NCI-H345 treated with DMSO at 0.1 percent for 48 hours (cell line): ENCODE measurements around the gene RAD51B.
A peak's percentile ranks its signal among the peaks of the same experiment; 100 is the strongest.

ENCODE experiments used
- DNase-seq: peaks from one replicate; lab custom pipeline; 2025; ENCODE audit not compliant: unreplicated experiment; lab: John Stamatoyannopoulos, UW

The RAD51B gene

DNA sequence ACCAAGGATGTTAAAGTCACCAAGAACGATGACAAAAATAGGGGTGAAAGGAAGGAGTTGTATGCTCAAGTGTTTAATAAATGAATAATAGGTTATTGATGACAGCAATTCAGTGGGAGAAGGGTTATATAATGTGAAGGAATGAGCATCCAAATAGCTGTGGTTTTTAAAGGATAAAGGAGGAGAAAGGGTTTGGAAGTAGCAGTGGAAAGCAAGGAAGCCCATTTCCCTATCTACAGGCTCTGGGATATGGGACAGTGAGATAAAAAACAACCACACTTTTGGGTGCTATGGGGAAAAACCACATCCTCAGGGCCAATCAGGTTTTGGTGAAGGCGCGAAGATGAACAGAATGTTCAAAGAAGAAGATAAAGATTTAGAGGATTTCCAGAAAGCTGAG, 714.7 kb downstream of the RAD51B start:
- no peak for DNase-seq

DNA sequence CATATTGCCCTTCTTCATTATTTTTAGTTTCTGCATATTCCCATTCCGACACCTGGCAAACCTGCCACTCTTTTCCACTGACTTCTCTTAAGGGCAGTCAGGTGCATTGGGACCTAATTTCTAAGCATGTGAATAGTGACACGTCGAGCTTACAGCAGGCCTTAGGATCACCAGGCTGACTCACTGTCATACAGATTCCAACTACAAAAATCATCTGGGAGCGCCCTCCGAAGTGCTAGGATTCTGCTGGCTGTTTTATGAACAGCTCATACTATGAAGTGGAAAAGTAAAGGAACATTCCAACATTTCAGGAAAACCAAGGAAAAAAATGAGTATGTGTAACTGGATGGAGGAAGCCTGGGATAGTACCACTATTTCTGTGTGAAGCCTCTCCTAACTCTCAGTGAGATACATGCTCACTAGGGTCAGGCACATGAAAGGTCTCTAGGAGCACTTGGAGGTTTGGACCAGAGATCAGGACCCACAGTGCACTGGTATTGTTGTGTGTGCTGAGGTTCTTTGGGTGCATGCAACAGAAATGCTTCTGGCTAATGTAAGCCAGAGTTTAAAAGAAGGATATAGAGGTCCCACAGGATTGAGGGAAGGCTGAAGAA, 715.9 kb downstream of the RAD51B start:
- DNase-seq = no peak

DNA sequence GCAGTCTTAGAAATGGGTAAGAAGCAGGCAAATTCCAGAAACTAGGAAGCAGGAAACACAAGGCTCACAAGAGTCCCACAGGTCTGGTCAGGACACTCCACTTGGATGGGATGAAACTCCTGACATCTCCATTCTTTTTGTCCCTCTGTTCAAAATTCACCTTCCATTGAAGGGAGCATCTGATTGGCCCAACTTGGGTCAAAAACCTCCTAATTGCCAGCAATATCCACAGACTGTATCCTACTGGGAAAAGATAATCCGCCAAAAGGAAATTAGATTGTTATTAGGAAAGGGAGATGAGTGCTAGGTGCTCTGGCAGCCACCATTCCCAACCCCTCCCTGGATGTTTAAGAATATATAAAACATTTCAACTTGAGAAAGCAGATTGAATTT, 716.4 kb downstream of the RAD51B start:
- no peak for DNase-seq

DNA sequence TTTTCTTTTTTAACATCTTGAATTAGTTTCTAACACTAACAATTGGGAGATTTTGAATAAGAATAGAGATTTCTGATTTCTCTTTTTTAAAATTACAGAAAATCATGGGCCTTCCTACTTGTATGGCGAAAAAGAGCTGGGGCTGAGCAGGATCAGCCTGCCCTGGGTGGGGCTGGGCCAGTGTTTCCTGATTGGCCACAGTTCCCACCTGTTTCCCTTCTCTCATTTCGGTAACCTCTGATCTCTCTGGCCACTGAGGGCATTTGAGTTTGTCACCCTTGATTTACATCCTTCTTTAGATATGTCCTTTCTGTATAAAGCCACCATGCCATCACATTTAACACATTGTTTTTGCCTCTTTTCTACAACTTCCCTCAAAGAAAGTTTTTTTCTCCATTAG, 719.1 kb downstream of the RAD51B start:
- DNase-seq = no peak

DNA sequence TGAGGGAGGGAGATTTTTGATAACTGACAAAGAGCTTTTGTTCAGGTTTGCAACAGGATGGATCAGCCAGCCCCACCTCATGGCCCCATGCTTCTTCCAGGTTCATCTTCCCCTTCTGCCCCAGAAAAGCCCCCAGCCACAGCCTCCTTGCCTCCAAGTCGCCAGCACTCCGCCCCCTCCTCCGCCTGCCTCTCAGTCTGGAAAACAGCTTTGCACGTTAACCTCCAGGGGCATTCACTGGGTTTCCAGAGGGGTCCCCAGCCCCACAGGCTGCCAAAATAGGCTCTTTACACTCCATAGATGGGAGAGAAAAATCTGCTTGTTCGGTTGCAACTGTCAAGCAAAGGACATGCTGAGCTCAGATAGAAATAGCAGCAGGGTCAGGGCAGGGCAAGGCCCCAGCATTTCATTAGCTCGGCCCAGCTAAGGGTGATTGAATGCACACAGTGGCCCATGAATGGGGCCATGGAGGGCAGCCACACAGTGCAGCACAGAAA, 719.7 kb downstream of the RAD51B start:
- DNase-seq = no peak

DNA sequence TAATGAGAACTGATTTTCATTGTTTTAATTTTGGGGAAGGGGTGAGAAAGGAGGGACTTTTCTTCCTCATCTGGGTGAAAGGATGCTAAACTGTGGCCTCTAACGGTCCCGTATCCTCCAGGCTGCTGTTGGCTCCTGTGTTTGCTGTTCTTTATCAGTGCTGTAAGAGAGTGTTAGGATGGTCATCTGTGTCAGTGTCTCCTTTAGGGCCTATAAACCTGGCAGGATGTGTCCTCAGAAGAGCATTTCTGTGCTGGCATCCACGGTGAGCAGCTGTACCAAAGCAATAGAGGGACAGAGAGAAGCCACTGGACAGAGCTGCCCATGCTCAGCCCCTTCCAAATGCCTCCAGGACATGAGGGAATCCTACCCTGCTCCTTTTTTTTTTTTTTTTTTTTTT, 720.2 kb downstream of the RAD51B start:
- no peak for DNase-seq

DNA sequence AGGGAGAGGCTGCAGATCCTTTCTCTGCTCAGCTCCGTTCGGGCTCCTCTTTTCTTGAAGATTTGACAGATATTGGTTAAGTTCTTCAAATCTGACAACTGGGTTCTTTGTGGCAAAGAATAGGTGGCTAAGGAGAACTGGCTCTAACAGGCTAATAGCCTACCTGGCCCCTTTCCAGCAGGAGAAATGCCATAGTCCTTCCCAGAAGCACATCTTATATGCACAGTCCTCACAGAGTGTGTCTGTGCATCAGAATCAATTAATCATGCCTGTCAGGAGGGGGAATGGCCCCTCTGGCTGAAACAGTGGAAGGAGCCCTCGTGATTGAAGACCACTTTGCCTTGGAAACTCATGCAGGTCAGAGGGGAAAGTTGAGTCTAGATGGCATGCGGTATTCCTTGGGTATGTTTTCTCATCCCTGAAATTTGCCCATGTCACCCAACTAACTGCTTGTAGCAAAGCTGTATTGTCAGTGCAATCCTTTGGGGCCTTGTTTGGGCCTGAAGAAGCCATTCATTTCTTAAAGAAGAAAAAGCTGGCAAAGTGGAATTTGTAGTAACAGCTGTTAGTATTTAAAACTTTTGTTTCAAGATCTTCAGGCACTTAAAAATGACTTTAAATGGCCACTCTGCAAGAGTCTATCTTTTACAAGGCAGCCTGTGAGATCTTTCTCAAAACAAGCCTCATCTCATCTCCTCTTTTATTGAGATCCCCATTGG, 721.8 kb downstream of the RAD51B start:
- DNase-seq = no peak

DNA sequence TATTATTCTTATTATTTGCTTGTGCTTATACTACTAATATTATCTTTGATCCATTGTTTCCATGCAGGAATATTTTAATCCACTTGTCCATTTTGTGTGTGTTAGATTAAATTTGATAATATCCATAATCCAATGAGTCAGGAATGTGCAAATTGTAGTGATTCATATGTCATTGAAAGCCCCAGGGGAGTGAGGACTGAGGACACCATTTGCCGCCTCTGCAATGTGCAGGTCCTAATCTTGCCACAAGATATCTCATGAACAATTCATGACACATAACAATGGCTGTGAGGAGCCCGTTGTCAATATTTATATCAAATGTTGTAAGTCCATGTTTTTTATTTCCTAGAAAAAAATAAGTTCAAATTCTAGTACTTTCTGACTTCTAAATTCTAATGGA, 722.8 kb downstream of the RAD51B start:
- DNase-seq = no peak

DNA sequence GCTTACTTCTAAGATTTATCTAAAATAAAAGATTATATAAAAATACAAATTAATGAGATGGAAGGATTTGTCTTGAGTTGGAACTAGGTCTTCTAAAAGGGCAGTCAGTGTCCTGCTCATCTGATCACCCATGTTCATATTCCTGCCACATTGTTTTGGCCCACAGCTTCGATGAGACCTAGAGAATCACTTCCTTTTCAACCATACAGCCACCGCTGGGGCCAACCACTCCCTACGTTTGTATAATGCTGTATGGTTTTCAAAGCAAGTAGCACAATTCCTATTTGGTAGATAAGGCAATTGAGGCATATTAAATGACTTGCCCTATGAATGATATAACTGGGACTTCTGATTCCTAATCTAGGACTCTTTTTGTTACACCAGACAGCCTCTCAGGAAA, 723.9 kb downstream of the RAD51B start:
- DNase-seq = no peak

DNA sequence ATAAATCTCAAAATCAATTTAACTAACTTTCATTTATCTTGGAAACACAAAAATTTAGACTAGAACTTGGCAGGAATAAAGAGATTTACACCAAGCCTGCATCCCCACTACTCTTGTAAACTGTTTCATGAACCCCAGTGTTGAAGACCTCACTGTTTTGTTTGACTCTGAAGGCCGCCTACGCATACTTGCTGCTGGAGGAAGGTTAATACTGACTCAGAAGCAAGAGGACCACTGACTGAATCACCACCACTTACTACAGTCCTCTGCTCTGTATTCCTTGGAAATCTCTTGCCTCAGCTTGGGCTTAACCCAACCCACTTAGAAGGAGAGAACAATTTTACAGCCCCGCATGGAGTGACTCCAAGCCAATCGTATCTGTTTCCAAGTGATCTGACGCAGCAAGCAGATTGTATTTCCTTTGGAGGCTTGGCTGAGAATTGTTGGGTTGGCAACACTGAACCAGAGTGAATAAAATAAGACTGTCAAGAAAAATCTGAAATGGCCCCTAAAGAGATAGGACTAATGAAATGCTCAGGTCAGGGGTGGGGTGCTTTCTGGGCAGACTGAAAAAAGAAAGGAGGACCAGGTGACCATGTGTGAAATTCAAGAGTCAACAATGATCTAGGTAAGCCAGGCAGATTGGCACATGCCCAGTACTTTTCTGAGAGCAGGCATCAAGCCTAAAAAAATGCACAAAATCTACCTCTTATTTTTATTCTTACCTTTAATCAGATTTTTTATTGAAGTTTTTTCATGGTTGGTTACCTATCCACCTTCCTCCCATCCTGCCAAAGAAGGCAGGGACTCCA, 724.7 kb downstream of the RAD51B start:
- no peak for DNase-seq

DNA sequence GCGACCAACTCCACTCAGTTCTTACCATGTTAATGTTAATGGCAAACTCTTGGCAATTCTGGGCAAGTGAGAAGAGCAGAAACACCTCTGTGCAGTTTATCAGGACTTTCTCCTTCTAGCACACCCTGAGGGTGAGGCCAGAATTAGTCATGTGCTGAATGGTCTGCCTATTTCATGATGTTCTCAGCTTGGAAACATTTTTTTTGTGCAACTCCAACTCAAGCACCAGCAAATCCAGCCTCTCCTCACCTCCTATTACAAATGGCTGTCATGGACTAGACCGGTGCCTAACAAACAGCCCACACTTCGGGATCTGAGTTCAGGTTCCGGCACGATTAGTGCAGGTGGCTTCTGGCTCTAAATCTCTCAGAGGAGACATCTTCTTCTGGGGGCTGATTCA, 727.3 kb downstream of the RAD51B start:
- no peak for DNase-seq

DNA sequence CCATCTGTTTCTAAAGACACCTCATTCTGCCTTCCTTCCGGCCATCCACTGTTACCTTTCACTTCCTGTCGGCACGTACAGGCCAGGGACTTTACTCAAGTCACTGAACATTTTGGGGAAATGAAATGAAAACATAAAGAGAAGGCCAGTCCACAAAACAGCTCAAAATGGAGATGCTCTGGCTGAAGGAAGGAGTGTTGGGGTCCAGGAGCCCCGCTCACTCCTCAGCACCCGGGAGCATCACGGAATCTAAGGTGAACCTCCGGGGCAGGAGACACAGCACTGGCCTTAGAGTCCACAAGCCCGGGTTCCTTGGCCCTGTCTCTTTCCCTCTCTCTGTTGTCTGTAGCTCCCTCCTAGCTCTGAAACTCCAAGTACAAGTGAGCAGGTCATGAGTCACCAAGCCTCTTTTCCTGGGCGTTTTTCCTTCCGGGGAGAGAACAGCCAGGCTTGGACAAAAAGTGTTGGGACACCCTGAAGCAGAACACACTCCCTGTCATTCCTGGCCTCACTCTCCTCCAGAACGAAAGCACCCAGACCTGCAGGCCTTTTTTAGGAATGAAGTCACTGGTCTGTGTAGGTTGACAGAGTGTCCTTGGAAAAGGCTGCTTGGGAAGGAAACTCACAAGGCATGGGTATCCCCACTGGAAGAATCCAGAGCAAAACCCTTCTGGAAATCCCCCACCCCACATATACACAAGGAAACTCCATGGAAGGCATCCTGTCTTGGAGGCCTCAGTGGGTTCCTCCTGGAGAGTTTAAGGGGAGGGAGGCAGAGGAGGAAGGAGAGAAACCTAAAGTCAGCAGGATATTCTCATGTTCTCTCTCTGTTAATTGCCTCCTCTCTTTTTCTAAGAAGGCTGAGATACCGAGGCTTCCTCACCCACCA, 728.0 kb downstream of the RAD51B start:
- no peak for DNase-seq

DNA sequence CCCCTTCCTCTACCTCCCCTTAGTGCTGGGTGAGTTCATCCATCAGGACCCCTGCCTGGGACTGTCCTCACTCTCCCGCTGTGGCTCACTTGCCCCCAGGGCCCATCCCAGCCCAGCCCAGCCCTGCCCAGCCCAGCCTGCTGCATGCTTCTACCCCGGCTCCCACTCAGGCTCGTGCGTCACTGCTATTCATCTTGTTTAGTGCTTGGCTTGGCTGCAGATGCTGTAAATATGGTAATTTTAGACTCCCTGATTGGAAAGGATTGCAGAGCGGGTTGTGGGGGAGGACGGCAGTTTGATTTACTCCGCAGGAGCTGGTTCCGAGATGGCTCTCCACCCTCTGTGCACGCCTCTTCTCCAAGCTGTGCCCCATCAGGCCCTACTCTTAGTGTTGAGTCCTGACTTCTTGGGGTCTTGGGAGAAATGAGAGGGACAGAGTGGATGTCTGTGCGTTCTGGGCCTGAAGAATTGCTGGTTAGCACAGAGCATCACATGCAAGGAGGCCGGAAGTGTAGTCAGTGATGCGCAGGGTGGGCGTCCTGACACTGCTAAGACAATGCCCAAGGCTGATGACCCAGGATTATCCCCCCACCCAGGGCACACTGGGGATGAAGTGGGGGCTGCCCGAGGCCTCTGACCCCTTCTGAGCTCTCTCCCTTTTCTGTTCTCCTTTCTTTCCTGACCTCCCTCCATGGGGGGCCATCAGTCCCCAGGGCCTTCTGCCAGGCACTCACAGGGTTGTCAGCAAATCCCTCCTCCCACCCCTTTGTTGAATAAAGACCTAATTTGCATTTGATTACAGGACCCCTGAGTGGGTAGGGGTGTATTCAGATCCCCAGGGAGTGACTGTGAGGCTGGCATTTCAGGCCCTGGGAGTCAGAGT, 728.9 kb downstream of the RAD51B start:
- peak; percentile 26 for DNase-seq

DNA sequence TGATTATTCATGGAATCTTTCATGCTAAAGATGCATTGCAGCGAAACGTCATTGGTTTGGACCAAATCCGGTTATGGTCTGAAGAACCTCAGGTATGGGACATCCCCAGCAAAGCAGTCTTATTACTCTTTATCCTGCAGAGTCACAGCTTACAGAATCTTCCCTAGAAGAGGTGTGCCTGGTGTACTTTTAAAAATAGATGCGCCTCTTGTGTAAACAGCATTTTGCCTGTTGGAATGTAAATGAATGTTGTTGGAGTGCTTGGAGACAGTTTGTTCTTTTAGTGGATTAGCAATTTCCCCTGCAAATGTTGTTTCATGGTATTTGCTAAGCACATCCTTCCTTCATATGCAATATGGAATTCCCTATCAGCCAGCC, 730.7 kb downstream of the RAD51B start:
- DNase-seq = no peak

DNA sequence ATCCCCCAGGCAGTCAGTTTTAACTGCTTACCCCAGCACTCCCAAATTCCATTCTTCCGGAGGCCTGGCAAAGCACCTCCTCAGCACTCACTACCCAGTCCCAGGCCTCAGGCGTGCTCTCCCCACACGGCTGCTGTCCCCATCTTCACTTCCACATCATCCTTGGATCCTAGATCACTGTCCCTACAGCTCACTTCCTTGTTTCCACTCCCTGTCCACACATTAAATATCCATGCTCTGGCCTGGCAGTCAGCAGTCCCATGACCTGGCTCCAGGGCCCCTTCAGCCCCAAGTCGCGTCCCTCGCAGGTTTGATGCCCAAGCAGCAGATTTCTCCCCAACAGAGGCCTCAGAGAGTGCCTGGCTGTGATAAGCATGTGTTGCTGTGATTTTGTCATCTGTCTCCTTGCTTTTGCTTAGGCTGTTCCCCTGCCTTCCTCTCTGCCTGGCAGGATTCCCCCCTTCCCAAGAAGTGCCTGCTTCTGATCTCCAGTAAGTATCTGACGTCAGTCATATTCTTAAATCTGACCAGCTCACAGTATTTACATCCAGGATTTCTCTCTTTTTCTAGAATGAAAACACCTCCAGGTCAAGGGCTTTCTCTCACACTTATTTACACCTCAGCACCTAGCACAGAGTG, 731.6 kb downstream of the RAD51B start:
- no peak for DNase-seq

DNA sequence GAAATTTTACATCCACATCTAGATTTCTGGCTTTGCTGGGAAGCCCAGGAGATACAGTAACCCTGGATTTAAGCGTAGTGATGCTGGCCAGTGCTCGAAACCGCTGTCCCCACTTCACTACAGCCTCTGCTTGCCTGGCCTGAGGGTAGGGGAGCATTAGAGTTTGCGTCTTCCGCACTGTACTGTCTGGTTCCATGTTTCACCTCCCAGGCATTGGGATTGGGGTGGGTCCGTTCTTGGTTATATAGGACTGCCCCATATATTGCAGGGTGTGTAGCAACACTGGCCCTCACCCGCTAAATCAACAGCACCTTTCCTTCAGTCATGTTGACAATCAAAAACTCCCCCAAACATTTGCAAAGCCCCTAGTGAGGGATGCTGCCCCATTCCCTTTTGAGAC, 732.5 kb downstream of the RAD51B start:
- DNase-seq = no peak

DNA sequence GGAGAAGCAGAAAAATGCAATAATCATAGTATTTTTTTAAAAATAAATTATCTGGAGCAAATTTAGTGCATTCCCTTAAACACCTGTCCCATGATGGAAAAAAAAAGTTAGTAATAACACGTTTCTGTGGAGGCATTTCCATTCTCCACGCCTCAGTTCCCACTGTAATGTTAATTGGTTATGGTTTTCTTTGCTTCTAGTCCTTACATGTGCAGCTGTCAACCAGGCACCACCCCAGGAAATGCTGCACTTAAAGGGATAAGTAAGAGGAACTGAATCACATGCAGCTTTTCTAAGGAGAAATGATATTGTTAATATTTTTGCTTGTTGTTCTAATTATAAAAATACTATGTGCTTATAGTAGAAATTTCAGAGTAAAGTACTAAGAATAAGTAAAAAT, 733.0 kb downstream of the RAD51B start:
- DNase-seq = no peak

DNA sequence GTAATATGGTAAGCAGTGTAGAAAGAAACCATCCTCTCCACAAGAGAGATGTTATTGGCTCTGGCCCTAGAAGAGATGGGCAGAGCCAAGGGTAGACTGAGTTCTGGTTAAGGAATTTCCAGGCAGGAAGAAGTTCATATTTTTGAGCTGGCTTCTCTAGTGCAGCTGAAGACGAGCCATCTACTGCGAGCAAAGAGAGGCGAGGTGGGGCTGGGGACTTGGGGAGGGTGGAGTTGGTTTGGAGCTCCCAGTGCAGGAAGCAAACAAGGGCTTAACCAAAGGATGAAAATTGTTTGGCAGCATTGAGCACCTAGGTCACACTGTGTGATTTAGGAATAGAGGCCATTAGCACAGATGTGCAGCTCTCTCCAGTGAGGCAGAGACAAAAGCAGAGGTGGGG, 733.7 kb downstream of the RAD51B start:
- DNase-seq = no peak

DNA sequence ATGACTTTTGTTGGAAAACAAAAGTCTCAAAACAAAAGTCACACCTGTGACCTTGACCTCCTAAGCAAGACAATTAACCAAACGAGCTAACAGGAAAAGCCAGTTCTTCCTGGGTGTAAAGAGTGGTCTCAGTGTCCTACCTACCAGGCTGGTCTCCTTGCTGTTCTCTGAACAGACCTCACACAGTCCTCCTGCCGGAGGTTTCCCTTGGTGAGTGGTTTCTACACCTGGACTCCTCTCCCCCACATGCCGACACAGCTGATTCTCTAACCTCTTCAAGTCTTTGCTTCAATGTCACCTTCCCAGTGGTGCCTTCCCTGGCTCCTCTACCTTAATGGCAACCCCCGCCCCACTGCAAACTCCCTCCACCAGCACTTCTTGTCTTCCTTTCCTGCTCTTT, 734.7 kb downstream of the RAD51B start:
- no peak for DNase-seq

DNA sequence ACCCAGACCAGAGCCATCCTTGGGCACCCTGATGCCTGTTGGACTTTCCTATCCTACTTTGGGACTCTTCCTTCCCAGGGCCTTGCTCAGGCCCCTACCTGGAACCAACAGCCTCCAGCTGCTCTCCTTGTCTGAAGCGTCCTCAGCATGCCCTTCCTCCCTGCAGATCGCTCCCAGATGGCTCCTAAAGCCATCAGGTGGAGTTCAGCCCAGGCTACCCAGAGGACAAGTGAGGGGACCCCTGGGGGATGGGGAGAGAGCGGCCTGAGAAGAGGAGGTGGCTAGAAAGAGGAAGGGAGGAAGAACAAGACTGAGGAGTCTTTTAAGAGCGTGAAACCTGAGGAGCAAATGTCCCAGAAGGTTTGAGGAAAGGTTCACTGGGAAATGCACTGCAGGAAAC, 736.7 kb downstream of the RAD51B start:
- no peak for DNase-seq
